Fibroblast of lung (primary cell): ENCODE data around the gene MT1G. TPM values are rescaled to one million over a fixed set of nuclear protein-coding genes. Genes with fewer than 3 reads are reported as not detected.

Experiments
- DNase-seq, 2 donors: peaks; one replicate each; pipeline versions ENCODE4 v3.0.0 to v3.0.0-alpha.2; 2010; ENCODE audit warnings: low read depth in 2 of 2
- H2AFZ ChIP-seq: 2 replicates; pipeline ENCODE4 v1.5.1; 2012; ENCODE audit warnings: low read length, control low read depth, inconsistent platforms
- H3K27ac ChIP-seq: 2 replicates; pipeline ENCODE4 v1.5.1; 2011; ENCODE audit warnings: low read length, control low read depth; ENCODE audit not compliant: insufficient read depth
- H3K27me3 ChIP-seq: 2 replicates; pipeline ENCODE4 v1.5.1; 2011; ENCODE audit warnings: mild to moderate bottlenecking, low read length; ENCODE audit not compliant: control insufficient read depth, insufficient read depth
- H3K36me3 ChIP-seq: 2 replicates; pipeline ENCODE4 v1.5.1; 2011; ENCODE audit warnings: low read length; ENCODE audit not compliant: control insufficient read depth, insufficient read depth
- H3K4me1 ChIP-seq: 2 replicates; pipeline ENCODE4 v1.5.1; 2011; ENCODE audit warnings: low read length; ENCODE audit not compliant: control insufficient read depth, insufficient read depth; ENCODE audit errors: extremely low read depth
- H3K4me2 ChIP-seq: 2 replicates; pipeline ENCODE4 v1.5.1; 2011; ENCODE audit warnings: low read length, control low read depth; ENCODE audit not compliant: insufficient read depth; ENCODE audit errors: extremely low read depth
- H3K4me3 ChIP-seq, 4 experiments: fragments of 200-600 bp in 1 of 4; sonication (generic) in 1 of 4; replicated peaks in 1 of 4; 2 replicates each; pipeline ENCODE4 v1.5.1; 2011 to 2016; ENCODE audit warnings: low read length in 4 of 4, low read depth in 3 of 4, mild to moderate bottlenecking in 3 of 4, control low read depth in 2 of 4, inconsistent platforms in 1 of 4, mixed read lengths in 1 of 4; ENCODE audit not compliant: insufficient read depth in 1 of 4; ENCODE audit errors: control extremely low read depth in 1 of 4
- H3K79me2 ChIP-seq: 2 replicates; pipeline ENCODE4 v1.5.1; 2012; ENCODE audit warnings: mild to moderate bottlenecking, low read length, inconsistent platforms; ENCODE audit not compliant: control insufficient read depth, insufficient read depth
- H3K9ac ChIP-seq: 2 replicates; pipeline ENCODE4 v1.5.1; 2011; ENCODE audit warnings: mild to moderate bottlenecking, low read length, control low read depth; ENCODE audit not compliant: insufficient read depth
- H3K9me3 ChIP-seq: 2 replicates; pipeline ENCODE4 v1.5.1; 2012; ENCODE audit warnings: low read depth, low read length; ENCODE audit not compliant: control insufficient read depth, insufficient read depth
- H4K20me1 ChIP-seq: 2 replicates; pipeline ENCODE4 v1.5.1; 2011; ENCODE audit warnings: low read length; ENCODE audit not compliant: control insufficient read depth, insufficient read depth; ENCODE audit errors: extremely low read depth
- CTCF ChIP-seq, 2 donors: IDR thresholded peaks in 1 of 2; conservative IDR thresholded peaks in 1 of 2; 1 replicate in 1 of 2; 2 replicates in 1 of 2; pipeline ENCODE4 v1.5.1; 2011 to 2012; ENCODE audit warnings: low read length in 2 of 2, control low read depth in 1 of 2, inconsistent platforms in 1 of 2, low read depth in 1 of 2, mild to moderate bottlenecking in 1 of 2
- EZH2 ChIP-seq: IDR thresholded peaks from 2 replicates; pipeline ENCODE4 v1.5.1; 2012; ENCODE audit warnings: low read length, control low read depth, mild to moderate bottlenecking; ENCODE audit errors: missing control alignments
- polyA plus RNA-seq, 2 donors: library from polyadenylated mRNA; depleted of rRNA in 1 of 2; stranded (reverse) in 1 of 2; unstranded in 1 of 2; fragments of >200 nt; gene quantifications; 2 replicates each; pipeline ENCODE4 v1.2.1, GENCODE V29; 2011 to 2012; ENCODE audit warnings: missing spikeins in 1 of 2
- total RNA-seq: library from RNA; depleted of rRNA; stranded (reverse); fragments of >200 nt; gene quantifications from 2 replicates; pipeline ENCODE4 v1.2.1, GENCODE V29; 2014

MT1G gene
- total and polyA plus RNA-seq, 2 donors (not counting 1 experiment from before 2014, with no cell fraction given): 5.7 to 11.6 TPM

GRCh38 chr16:56617212-56618085 lies 50.4 kb downstream of the MT1G start:
- peak overlapping the region; percentile 30 to 52 (median 38) for H3K4me3 ChIP-seq
- H2AFZ ChIP-seq: peak overlapping the region; percentile 85
- no peaks in the 10 kb centered on the region for H3K79me2 ChIP-seq
- H3K4me2 ChIP-seq: peak overlapping the region; percentile 97
- H3K9me3 ChIP-seq: no peaks in the 10 kb centered on the region
- H3K9ac ChIP-seq: peak overlapping the region; percentile 36
- no peaks in the 10 kb centered on the region for H3K27me3 ChIP-seq
- no peaks in the 10 kb centered on the region for H4K20me1 ChIP-seq
- peaks cover 18% of the 10 kb centered on the region for H3K4me1 ChIP-seq
- no peaks in the 10 kb centered on the region for H3K36me3 ChIP-seq
- peak overlapping the region; percentile 77 for H3K27ac ChIP-seq
- TF ChIP-seq CTCF (conservative IDR thresholded peaks at IDR 0.05 in 1 of 2, IDR thresholded peaks at IDR 0.05 in 1 of 2; ENCODE audit: low read depth in 1 of 2, low read length in 2 of 2) (no peak), EZH2 (no peak)
- peak; percentile 73 to 78 for DNase-seq

Other genes starting within 250 kb of the MT1G start
- 350 and 413 TPM in 2 replicates for gene AMFR, start 242.5 kb downstream of the MT1G start, total RNA-seq
- gene AMFR, start 242.5 kb downstream of the MT1G start, polyA plus RNA-seq: 75.9 and 76.1 TPM in 2 replicates
- 64.2 and 69.9 TPM in 2 replicates for gene NUDT21, start 216.7 kb downstream of the MT1G start, total RNA-seq
- 132 and 136 TPM in 2 replicates for gene NUDT21, start 216.7 kb downstream of the MT1G start, polyA plus RNA-seq
- gene OGFOD1, start 216.5 kb downstream of the MT1G start, total RNA-seq: 54.7 and 55.0 TPM in 2 replicates
- 101 and 110 TPM in 2 replicates for gene OGFOD1, start 216.5 kb downstream of the MT1G start, polyA plus RNA-seq
- gene BBS2, start 148.0 kb downstream of the MT1G start, total RNA-seq: 76.3 and 84.9 TPM in 2 replicates
- 42.5 and 59.9 TPM in 2 replicates for gene BBS2, start 148.0 kb downstream of the MT1G start, polyA plus RNA-seq
- not detected in 2 replicates for gene MT4, start 103.0 kb downstream of the MT1G start, total RNA-seq
- not detected in 2 replicates for gene MT4, start 103.0 kb downstream of the MT1G start, polyA plus RNA-seq
- gene MT3, start 78.5 kb downstream of the MT1G start, total RNA-seq: not detected in 2 replicates
- gene MT3, start 78.5 kb downstream of the MT1G start, polyA plus RNA-seq: not detected in 2 replicates
- gene MT2A, start 59.5 kb downstream of the MT1G start, total RNA-seq: 76.5 and 113 TPM in 2 replicates
- 49.2 and 225 TPM in 2 replicates for gene MT2A, start 59.5 kb downstream of the MT1G start, polyA plus RNA-seq
- 251 and 390 TPM in 2 replicates for gene MT1E, start 42.3 kb downstream of the MT1G start, total RNA-seq
- gene MT1E, start 42.3 kb downstream of the MT1G start, polyA plus RNA-seq: 465 and 572 TPM in 2 replicates
- 18.5 and 58.8 TPM in 2 replicates for gene MT1M, start 35.4 kb downstream of the MT1G start, total RNA-seq
- gene MT1M, start 35.4 kb downstream of the MT1G start, polyA plus RNA-seq: 6.9 and 8.5 TPM in 2 replicates
- 2.3 and 5.3 TPM in 2 replicates for gene MT1A, start 29.4 kb downstream of the MT1G start, total RNA-seq
- gene MT1A, start 29.4 kb downstream of the MT1G start, polyA plus RNA-seq: 2.9 and 4.8 TPM in 2 replicates
- gene MT1B, start 16.2 kb downstream of the MT1G start, total RNA-seq: not detected in 2 replicates
- gene MT1B, start 16.2 kb downstream of the MT1G start, polyA plus RNA-seq: not detected in 2 replicates
- gene MT1F, start 10.1 kb downstream of the MT1G start, total RNA-seq: 0.26 and 2.1 TPM in 2 replicates
- gene MT1F, start 10.1 kb downstream of the MT1G start, polyA plus RNA-seq: 0.20 and 3.2 TPM in 2 replicates
- not detected in 2 replicates for gene MT1H, start 1.7 kb upstream of the MT1G start, total RNA-seq
- gene MT1H, start 1.7 kb upstream of the MT1G start, polyA plus RNA-seq: not detected in 2 replicates
- 86.8 and 137 TPM in 2 replicates for gene MT1X, start 14.4 kb upstream of the MT1G start, total RNA-seq
- gene MT1X, start 14.4 kb upstream of the MT1G start, polyA plus RNA-seq: 137 and 242 TPM in 2 replicates
- 36.7 and 42.9 TPM in 2 replicates for gene NUP93, start 62.1 kb upstream of the MT1G start, total RNA-seq
- gene NUP93, start 62.1 kb upstream of the MT1G start, polyA plus RNA-seq: 37.6 and 61.0 TPM in 2 replicates
- not detected in 2 replicates for gene SLC12A3, start 197.1 kb upstream of the MT1G start, total RNA-seq
- gene SLC12A3, start 197.1 kb upstream of the MT1G start, polyA plus RNA-seq: not detected in 2 replicates